BE2C (cell line): ENCODE measurements around the gene CDCP1.

ENCODE experiments used
- DNase-seq: peaks from one replicate; pipeline ENCODE4 v3.0.0-alpha.2; 2020
- H3K27me3 ChIP-seq: fragments of 250-450 bp; sonication (Bioruptor Pico); 2 replicates; pipeline ENCODE4 v1.5.1; 2020; ENCODE audit warnings: mild to moderate bottlenecking
- H3K36me3 ChIP-seq: fragments of 250-450 bp; sonication (Bioruptor Pico); 2 replicates; pipeline ENCODE4 v1.5.1; 2020; ENCODE audit warnings: mild to moderate bottlenecking
- H3K4me1 ChIP-seq: fragments of 250-450 bp; sonication (Bioruptor Pico); 2 replicates; pipeline ENCODE4 v1.5.1; 2020
- H3K4me3 ChIP-seq: 2 replicates; pipeline ENCODE4 v1.5.1; 2011; ENCODE audit warnings: low read depth, low read length
- H3K9me3 ChIP-seq: fragments of 250-450 bp; sonication (Bioruptor Pico); 2 replicates; pipeline ENCODE4 v1.5.1; 2020
- CTCF ChIP-seq: IDR thresholded peaks from 2 replicates; pipeline ENCODE4 v1.5.1; 2012; ENCODE audit warnings: mild to moderate bottlenecking, low read depth, low read length

Gene CDCP1

GRCh38 chr3:45071075-45071474 is 75.1 kb downstream of the CDCP1 start:
- no peaks in the 10 kb centered on the region for H3K9me3 ChIP-seq
- TF ChIP-seq CTCF = no peak
- no peak overlapping the region for H3K4me3 ChIP-seq
- no peaks in the 10 kb centered on the region for H3K4me1 ChIP-seq
- no peaks in the 10 kb centered on the region for H3K27me3 ChIP-seq
- H3K36me3 ChIP-seq = no peaks in the 10 kb centered on the region
- DNase-seq = no peak

GRCh38 chr3:45067941-45068340 is 78.2 kb downstream of the CDCP1 start:
- Histone ChIP-seq H3K36me3 (no peaks in the 10 kb centered on the region), H3K9me3 (no peaks in the 10 kb centered on the region), H3K27me3 (no peaks in the 10 kb centered on the region), H3K4me1 (no peaks in the 10 kb centered on the region), H3K4me3 (no peak overlapping the region)
- DNase-seq = no peak
- no peak for TF ChIP-seq CTCF

GRCh38 chr3:45067486-45067885 is 78.7 kb downstream of the CDCP1 start:
- H3K4me1 ChIP-seq = no peaks in the 10 kb centered on the region
- no peak for DNase-seq

GRCh38 chr3:45066109-45066801 is 79.9 kb downstream of the CDCP1 start:
- Histone ChIP-seq H3K4me3 (no peak overlapping the region), H3K9me3 (no peaks in the 10 kb centered on the region), H3K27me3 (no peaks in the 10 kb centered on the region), H3K36me3 (no peaks in the 10 kb centered on the region), H3K4me1 (no peaks in the 10 kb centered on the region)
- TF ChIP-seq CTCF = no peak
- DNase-seq = no peak

More at GRCh38 chr3:45067486-45067885, 78.7 kb downstream of the CDCP1 start:
- H3K27me3 ChIP-seq = no peaks in the 10 kb centered on the region
- H3K36me3 ChIP-seq = no peaks in the 10 kb centered on the region
- TF ChIP-seq CTCF = no peak
- no peaks in the 10 kb centered on the region for H3K9me3 ChIP-seq
- H3K4me3 ChIP-seq = no peak overlapping the region

GRCh38 chr3:45065373-45065720 is 80.8 kb downstream of the CDCP1 start:
- Histone ChIP-seq H3K27me3 (no peaks in the 10 kb centered on the region), H3K4me1 (no peaks in the 10 kb centered on the region), H3K4me3 (no peak overlapping the region), H3K36me3 (no peaks in the 10 kb centered on the region), H3K9me3 (no peaks in the 10 kb centered on the region)
- no peak for TF ChIP-seq CTCF
- DNase-seq = no peak

GRCh38 chr3:45064512-45065372 is 81.4 kb downstream of the CDCP1 start:
- no peak for DNase-seq
- H3K4me1 ChIP-seq = no peaks in the 10 kb centered on the region
- no peak for TF ChIP-seq CTCF

More at GRCh38 chr3:45064512-45065372, 81.4 kb downstream of the CDCP1 start:
- H3K4me3 ChIP-seq = no peak overlapping the region
- no peaks in the 10 kb centered on the region for H3K27me3 ChIP-seq
- no peaks in the 10 kb centered on the region for H3K9me3 ChIP-seq
- H3K36me3 ChIP-seq = no peaks in the 10 kb centered on the region
